GM19467 (cell line): ENCODE data around the gene INSR.
"Not testable (repeated sequence)": the region's sequence is repeated elsewhere in the genome, so short reads cannot be mapped to it uniquely, and the experiment has no call there.

Experiments
- ATAC-seq: cut with Tn5 transposase; IDR thresholded peaks from one replicate; pipeline ENCODE4 v1.9.1; 2021; ENCODE audit warnings: mild to moderate bottlenecking, moderate library complexity; ENCODE audit not compliant: unreplicated experiment

Gene INSR

DNA sequence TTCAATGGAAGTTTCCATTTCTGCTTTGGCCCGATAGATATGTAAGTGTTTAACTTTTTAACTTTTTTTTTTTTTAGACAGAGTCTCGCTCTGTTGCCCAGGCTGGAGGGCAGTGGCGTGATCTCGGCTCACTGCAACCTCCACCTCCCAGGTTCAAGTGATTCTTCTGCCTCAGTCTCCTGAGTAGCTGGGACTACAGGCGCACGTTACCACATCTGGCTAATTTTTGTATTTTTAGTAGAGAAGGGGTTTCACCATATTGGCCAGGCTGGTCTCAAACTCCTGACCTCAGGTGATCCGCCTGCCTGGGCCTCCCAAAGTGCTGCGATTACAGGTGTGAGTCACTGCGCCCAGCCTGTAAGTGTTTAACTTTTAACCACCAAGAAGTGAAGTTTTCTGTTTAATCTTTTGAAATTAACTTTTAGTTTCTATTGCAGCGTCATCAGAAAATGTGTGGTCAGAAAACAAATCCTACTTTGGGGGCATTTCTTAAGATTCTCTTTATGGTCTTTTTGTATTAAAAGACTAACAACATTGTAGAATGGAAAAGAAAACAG is 147.0 kb downstream of the INSR start:
- ATAC-seq = not testable (repeated sequence)

DNA sequence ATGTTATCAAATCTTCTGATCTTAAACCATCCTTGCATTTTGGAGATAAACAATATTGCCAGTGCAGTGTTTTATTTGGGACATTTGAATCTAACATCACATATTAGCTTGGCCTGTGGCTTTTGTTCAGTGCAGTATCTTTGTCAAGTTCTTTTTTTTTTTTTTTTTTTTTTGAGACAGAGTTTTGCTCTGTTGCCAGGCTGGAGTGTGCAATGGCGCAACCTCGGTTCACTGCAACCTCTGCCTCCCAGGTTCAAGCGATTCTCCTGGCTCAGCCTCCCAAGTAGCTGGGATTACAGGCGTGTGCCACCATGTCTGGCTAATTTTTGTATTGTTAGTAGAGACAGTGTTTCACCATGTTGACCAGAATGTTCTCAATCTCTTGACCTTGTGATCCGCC is 148.1 kb downstream of the INSR start:
- not testable (repeated sequence) for ATAC-seq

DNA sequence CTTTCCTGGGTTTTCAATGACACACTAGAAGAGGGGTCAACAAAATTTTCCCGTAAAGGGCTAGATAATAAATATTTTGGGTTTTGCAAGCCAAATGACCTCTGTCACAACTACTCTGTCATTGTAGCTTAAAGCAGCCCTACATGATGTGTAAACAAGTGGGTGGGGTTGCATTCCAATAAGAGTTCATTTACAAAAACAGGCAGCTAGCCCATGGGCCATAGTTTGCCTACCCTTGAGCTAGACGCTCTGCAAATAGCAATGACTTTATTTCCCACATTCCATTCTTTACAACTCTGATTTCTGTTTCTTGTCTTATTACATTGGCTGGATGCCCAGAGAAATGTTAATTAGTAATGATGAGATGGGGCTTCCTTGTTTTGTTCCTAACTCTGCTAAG is 148.7 kb downstream of the INSR start:
- ATAC-seq = no peak

DNA sequence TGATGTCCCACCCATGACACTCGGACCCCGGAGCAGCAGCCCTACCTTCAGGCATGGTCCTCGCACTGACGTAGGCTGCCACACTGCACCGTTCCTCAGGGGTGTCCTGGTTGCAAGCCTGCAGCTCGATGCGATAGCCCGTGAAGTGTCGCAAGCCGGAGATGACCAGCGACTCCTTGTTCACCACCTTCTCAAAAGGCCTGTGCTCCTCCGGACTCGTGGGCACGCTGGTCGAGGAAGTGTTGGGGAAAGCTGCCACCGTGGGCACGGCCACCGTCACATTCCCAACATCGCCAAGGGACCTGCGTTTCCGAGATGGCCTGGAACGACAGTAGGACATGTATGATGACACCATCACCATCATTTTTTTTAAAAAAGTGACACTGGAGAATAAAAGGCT is 151.4 kb downstream of the INSR start:
- no peak for ATAC-seq

DNA sequence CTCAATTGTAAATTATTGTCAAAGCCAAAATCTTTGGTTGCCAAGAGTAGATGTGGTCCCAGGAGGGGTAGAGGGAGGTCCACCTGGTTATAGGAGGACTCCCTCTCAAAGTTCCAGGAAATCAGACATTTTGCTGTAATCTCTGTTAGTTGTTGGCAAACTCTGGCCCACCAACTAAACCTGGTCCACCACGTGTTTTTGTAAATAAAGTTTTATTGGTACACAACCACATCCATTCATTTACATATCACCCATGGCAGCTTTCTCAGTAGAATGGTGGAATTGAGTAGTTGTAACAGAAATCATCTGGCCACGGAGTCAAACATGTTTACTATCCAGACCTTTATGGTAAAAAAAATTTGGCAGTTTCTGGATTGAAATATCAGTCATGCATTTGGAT is 154.1 kb downstream of the INSR start:
- no peak for ATAC-seq

DNA sequence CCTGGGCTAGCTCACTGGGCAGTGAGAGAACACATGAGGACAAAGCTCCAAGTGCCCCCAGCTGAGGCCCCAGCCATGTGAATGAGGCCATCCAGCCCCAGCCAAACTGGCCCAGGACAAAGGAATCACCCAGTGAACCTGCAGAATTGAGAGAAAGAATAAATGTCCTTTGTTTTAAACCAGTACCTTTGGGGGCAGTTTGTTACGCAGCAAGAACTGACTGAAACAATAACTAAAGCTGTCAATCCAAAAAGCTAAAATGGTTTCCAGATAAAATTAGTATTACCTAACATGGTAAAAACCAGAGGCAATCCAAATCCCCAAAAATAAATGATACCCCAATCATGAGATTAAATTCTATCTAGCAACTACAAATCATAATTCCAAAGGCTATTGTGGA is 155.1 kb downstream of the INSR start:
- ATAC-seq = no peak

DNA sequence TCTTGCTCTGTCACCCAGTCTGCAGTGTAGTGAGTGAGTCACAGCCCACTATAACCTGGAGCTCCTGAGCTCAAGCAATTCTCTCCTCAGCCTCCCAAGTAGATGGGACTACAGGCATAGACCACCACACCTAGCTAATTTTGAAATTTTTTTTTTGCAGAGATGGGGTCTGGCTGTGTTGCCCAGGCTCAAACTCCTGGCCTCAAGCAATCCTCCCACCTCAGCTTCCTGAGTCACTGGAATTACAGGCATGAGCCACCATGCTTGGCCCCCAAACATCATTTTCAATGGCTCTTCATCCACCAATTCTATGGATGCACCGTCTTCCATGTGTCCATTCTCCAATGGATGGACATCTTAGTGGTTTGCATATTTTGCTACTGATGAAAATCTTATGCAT is 155.8 kb downstream of the INSR start:
- no peak for ATAC-seq

DNA sequence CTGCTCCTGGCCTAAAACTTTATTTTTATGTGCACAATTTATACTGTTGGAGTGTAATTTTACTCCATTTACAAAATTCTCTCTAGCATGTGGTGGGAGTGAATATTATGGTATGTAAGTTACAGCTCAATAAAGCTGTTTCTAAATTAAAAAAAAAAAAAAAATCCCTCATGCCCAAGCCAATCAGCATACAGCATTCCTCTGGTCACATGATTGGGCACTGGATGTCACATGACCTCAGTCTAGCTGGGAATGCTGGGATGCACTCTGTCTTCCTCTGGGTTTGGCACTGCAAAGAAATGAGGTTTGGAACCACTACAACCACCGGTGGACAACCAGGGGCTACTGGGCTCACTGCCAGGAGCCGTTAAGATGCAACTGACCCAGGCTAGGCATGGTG is 157.1 kb downstream of the INSR start:
- no peak for ATAC-seq

DNA sequence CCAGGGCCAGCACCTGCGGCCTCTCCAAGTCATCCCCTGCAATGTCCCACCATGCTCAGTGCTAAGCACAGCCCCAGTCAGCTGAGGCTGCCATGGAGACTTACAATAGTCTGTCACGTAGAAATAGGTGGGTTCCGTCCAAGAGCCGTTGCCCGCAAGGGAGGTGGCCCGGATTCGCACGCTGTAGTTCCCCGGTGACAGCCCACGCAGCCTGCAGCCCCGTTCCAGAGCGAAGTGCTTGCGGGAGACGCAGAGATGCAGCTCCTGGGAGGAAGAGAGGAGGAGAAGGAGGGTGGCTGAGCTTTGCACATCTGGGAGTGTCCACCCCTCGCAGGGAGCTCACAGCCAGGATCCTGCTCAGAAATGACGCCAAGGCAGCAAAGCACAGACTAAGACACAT is 162.2 kb downstream of the INSR start:
- ATAC-seq = no peak

DNA sequence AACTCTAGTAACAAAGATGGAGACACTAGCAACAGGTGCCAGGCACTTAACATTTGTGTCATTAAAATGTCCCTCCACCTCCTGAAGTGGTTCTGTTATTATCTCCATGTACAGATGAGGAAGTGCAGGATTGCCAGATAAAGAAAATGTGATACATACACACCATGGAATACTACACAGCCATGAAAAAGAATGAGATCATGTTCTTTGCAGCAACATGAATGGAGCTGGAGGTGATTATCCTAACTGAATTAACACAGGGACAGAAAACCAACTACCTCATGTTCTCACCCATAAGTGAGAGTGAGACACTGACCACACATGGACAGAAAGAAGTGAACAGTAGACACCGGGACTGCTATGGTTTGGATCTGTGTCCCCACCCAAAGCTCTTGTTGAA is 164.2 kb downstream of the INSR start:
- ATAC-seq = no peak

DNA sequence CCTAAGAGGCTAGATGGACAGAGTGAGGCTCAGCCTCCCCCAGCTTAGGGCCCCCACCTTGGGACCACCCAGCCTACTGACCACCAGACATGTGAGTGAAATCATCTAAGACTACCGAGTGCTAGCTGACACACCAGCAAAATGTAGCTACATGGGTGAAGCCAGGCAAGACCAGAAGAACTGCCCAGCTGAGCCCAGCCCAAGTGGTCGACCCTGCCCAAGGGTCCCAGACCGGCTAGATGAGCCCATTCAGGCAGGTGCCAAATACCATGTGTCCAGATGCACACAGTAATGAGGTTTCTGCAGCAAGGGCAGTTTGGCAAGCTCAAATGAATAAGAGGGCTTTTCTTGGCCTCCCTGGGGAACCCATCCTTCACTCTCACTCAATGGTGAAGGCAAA is 168.1 kb downstream of the INSR start:
- no peak for ATAC-seq

DNA sequence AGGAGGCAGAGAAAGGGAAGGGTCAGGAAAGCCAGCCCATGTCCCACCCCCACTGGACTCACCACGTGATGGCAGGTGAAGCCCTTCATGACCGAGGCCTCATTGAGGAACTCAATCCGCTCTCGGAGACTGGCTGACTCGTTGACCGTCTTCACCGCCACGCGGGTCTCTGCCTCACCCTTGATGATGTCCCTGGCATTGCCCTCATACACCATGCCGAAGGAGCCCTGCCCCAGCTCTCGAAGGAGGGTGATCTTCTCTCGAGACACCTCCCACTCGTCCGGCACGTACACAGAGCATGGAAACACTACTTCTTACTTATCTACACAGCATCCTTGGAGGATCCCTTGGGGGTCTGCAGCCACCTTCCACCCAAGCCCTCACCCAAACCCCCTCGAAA is 169.0 kb downstream of the INSR start:
- ATAC-seq = no peak

DNA sequence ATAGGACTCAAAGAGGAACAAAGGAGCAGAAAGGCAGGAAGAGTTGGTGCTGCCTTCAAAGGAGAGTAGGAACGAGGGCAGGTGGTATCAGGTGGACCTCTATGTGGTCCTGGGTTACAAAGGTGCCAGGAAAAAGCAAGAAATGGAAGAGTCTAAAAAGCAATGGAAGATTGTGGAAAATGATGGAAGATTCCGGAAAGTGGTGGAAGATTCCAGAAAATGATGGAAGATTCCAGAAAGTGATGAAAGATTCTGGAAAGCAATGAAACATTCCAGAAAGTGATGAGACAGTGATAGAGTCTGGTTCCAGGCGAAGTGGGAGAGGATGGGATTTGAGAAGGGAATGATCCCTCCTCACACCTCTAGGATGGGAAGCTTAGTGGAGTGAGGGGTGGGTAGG is 169.4 kb downstream of the INSR start:
- no peak for ATAC-seq

DNA sequence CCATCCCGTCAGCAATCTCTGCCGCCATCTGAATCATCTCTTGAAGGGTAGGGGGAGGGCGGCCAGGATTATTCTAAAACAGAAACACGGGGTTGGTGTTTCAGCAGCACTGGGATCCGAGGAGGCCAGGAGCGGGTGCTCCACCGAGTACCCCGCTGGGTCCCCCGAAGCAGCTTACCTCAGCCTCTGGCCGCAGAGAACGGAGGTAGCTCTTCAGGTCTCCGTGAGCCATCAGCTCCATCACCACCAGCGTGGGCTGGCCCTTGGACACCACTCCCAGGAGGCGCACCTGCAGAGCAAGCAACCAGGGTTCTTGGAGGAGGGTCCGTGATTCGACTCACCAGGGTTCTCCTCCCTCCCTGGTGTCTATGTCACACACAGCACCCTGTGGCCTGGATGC is 171.5 kb downstream of the INSR start:
- no peak for ATAC-seq

DNA sequence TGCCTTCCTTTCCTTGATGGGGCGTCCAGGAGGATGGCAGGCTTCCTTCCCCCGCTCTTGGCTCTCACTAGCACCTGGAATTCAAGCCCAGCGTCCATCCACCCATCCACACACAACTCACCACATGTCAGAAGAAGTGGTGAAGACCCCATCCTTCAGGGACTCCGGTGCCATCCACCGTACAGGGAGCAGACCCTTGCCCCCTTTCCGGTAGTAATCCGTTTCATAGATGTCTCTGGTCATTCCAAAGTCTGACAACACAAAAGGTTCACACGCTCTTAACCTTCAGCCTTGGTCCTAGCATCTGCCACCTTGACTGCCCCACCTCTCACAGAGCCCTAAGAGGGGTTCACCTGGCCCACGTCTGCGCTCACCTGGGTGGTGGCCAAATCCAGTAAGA is 173.7 kb downstream of the INSR start:
- no peak for ATAC-seq

DNA sequence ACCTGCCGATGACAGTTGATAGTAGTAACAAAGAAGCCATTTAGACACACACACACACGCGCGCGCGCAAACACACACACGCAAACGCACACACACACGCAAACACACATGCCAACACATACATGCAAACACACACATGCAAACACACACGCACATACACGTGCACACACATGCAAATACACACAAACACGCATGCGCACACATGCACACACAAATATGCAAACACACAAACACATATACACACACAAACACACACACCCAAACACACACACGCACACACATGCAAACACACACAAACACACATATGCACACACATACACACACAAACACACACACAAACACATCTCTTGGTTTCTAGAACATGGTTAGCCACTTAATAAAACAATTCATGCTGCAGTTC is 174.6 kb downstream of the INSR start:
- ATAC-seq = no peak

DNA sequence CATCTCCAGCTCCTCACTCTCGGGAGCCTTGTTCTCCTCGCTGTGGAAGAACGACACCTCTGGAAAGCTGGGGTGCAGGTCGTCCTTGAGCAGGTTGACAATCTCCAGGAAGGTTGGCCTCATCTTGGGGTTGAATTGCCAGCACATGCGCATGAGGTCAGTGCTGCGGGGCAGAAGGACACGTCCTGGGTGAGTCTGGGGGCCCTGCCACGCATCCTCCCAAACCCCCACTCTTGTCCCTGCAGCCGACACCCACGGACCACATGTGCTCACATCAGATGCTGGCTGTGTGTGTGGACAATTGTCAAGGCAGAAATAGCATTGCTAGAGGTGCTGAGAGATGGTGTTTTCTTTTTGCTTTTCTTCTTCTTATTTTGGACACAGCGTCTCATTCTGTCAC is 177.0 kb downstream of the INSR start:
- no peak for ATAC-seq

DNA sequence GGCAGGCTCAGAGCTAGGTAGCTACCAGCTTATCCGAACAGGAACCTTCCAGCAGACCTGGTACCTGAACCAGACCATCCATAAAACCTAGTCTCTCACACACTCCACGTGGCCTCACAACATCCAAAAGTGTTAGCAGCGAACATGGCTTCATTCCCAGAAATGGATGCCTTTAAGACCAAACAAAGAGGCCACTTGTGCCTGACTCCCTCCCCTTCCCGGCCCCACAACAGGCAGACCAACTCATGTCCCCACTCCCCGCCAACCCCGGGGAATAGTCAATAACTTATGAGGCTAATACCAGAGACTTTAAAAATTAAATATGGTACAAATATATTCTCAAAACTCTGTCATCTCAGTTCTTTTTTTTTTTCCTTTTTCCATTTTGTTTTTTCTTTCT is 178.5 kb downstream of the INSR start:
- no peak for ATAC-seq

DNA sequence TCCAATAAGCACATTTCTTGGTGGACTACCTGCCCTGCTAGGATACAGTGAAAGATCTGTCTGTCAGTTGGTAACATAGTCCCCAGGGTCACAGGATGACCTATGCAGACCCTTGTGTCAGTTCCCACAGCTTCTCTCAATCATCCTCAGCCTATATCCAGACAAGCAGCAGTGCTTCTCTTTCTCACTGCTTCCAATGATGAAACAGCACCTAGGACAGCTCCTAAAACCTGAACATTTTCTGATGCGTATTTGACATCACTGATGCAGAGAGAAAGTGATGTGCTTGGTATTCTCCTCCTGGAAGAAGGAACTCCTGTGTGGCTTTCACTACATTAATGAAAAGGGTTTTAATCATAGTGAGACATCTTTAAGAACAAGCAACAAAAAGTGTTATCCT is 181.0 kb downstream of the INSR start:
- ATAC-seq = no peak

DNA sequence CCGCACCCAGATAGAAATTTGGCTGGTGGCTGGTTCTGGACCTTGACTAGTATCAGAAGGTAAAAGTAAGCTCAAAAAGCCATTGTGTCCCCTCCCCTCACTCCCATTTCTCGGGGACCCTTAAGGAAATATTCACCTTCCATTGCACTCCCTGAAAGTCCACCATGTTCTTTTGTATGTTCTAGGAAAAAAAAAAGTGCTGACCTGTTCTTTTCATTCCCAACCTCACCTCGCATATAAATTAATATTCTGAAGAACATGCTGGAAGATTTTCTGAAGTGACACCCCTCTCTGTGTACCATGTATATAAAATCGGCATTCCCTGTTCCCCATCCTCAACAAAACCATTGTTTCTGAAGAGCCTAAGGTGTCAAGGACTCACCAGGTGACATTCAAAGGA is 181.5 kb downstream of the INSR start:
- ATAC-seq = no peak

DNA sequence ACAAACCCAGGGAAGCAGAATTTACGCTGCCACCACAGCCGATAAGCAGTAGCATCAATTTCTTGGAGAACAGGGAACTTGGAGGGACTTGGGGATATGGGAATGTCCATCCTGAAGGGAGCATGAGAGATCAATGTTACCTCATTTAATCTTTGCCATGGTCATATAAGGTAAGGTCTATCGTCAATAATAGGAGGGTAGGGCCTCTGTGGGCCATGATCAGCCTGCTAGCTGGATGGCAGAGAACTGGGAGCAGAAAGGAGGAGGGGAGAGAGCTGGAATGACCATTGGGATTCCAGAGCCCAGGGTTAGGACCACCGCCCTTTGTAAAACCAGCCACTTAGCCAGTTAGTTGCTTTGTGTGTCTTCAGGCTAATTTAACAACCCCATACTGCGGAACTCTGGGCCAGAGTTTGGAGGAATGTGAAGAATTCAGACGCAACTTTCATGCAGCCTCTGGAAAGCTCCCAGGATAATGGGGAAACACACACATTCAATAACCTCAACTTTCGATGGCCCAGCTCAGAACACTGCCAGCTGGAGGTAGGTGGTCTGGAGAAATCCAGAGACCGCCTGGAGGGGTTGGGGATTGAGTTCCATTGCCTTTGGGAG is 184.4 kb downstream of the INSR start:
- no peak for ATAC-seq

DNA sequence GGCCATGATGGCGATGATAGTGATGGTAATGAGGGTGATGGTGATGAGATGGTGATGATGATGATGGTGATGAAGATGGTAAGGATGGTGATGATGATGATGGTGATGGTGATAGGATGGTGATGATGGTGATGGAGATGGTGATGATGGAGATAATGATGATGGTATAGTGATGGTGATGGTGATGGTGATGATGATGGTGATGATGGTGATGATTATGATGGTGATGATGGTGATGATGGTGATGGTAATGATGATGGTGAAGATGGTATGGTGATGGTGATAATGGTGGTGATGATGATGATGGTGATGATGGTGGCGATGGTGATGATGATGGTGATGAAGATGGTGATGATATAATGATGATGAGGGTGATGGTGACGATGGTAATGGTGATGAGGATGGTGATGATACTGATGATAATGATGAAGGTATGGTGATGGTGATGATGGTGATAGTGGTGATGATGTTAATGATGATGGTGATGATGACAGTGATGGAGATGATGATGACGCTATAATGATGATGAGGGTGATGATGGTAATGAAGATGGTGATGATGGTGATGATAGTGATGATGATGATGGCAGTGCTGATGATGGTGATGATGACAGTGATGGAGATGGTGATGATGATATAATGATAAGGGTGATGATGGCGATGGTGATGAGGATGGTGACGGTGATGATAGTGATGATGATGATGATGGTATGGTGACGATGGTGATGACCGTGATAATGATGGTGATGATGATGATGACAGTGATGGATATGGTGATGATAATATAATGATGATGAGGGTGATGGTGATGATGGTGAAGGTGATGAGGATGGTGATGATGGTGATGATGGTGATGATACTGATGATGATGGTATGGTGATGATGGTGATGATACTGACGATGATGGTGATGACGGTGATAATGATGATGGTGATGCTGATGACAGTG is 187.2 kb downstream of the INSR start:
- no peak for ATAC-seq
